Ascending aorta (tissue), 2 donors: ENCODE data around the gene ZMYND11. TPM values are rescaled to one million over a fixed set of nuclear protein-coding genes. Genes with fewer than 3 reads are reported as not detected.
"Not testable (repeated sequence)": the region's sequence is repeated elsewhere in the genome, so short reads cannot be mapped to it uniquely, and the experiment has no call there.

Experiments used
- DNase-seq, 2 donors: peaks; one replicate each; pipeline ENCODE4 v3.0.0-alpha.2; 2019; ENCODE audit warnings: low spot score in 2 of 2
- H3K27ac ChIP-seq, 2 donors: fragments of 200-600 bp; sonication (generic); one replicate each; pipeline ENCODE4 v1.5.1; 2016 to 2017; ENCODE audit warnings: mild to moderate bottlenecking in 1 of 2
- H3K27me3 ChIP-seq: fragments of 200-600 bp; sonication (generic); one replicate; pipeline ENCODE4 v1.5.1; 2017
- H3K36me3 ChIP-seq, 2 donors: fragments of 200-600 bp; sonication (generic); one replicate each; pipeline ENCODE4 v1.5.1; 2016
- H3K4me1 ChIP-seq, 2 donors: fragments of 200-600 bp; sonication (generic); one replicate each; pipeline ENCODE4 v1.5.1; 2016 to 2017; ENCODE audit warnings: mild to moderate bottlenecking in 1 of 2
- H3K4me3 ChIP-seq, 2 donors: fragments of 200-600 bp; sonication (generic); one replicate each; pipeline ENCODE4 v1.5.1; 2016 to 2017; ENCODE audit warnings: mild to moderate bottlenecking in 1 of 2
- H3K9me3 ChIP-seq, 2 donors: fragments of 200-600 bp; sonication (generic); one replicate each; pipeline ENCODE4 v1.5.1; 2016
- CTCF ChIP-seq, 3 experiments: fragments of 200-600 bp in 2 of 3; fragments of 450-650 bp in 1 of 3; sonication (generic) in 2 of 3; IDR thresholded peaks; one replicate each; pipeline ENCODE4 v1.5.1; 2016 to 2019; ENCODE audit warnings: antibody characterized with exemption in 3 of 3, mild to moderate bottlenecking in 1 of 3, moderate library complexity in 1 of 3
- intact Hi-C: fragments of 100-400 bp; cut with DNase I; formaldehyde crosslinking; loops from one replicate; pipeline ENCODE4 v1.15.1; 2023
- total RNA-seq: library from RNA; depleted of rRNA; stranded (reverse); fragments of >200 nt; gene quantifications from one replicate; pipeline ENCODE4 v1.1.0, GENCODE V29; 2016

Gene ZMYND11
- total RNA-seq, 1 donor from 2014 or later: 29.6 TPM

- Histone ChIP-seq H3K9me3 (no peaks in the 10 kb centered on the region), H3K27ac (peak overlapping the region; percentile 65 to 67), H3K36me3 (peaks cover 0 to 16% of the 10 kb centered on the region in 2 donors), H3K4me1 (peaks cover 0 to 8% of the 10 kb centered on the region in 2 donors), H3K27me3 (no peaks in the 10 kb centered on the region), H3K4me3 (peak overlapping the region in 1 of 2 donors; percentile 26)
- no peak for TF ChIP-seq CTCF (IDR thresholded peaks at IDR 0.05)
- no peak for DNase-seq
- intact Hi-C loops: no loop called here
Observed at GRCh38 chr10:297567-297966, 162.3 kb downstream of the ZMYND11 start.

DNA sequence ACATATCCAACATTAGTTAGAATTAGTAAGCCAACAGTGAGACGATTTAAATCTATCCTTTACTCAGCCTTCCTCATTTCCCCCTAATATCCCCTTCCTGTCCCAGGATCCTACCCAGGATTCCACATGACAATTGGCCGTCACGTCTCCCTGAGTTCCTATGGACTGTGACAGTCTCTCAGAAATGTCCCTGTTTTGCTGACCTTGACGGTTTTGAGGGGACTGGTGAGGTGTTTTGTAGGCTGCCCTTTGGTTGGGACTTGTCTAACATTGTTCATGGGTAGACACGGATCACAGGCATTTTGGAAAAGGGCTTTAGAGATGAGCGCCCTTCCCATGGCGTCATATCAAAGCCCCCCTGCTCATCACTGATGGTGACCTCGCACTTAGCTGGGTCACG, 162.8 kb downstream of the ZMYND11 start:
- H3K27me3 ChIP-seq: no peaks in the 10 kb centered on the region
- no peak overlapping the region for H3K4me3 ChIP-seq
- H3K9me3 ChIP-seq: no peaks in the 10 kb centered on the region
- no peak for DNase-seq
- peaks cover 0 to 19% of the 10 kb centered on the region in 2 donors for H3K36me3 ChIP-seq
- peak overlapping the region; percentile 56 to 67 for H3K27ac ChIP-seq
- TF ChIP-seq CTCF (IDR thresholded peaks at IDR 0.05): no peak
- intact Hi-C loops: no loop called here
- peaks cover 0 to 8% of the 10 kb centered on the region in 2 donors for H3K4me1 ChIP-seq

GRCh38 chr10:299512-299911, 164.3 kb downstream of the ZMYND11 start:
- no peak for DNase-seq
- peaks cover 0 to 8% of the 10 kb centered on the region in 2 donors for H3K4me1 ChIP-seq
- no peaks in the 10 kb centered on the region for H3K9me3 ChIP-seq
- no peaks in the 10 kb centered on the region for H3K27me3 ChIP-seq
- H3K4me3 ChIP-seq: no peak overlapping the region
- H3K27ac ChIP-seq: no peak overlapping the region
- peaks cover 0 to 20% of the 10 kb centered on the region in 2 donors for H3K36me3 ChIP-seq
- intact Hi-C loops: no loop called here
- TF ChIP-seq CTCF (IDR thresholded peaks at IDR 0.05): no peak

DNA sequence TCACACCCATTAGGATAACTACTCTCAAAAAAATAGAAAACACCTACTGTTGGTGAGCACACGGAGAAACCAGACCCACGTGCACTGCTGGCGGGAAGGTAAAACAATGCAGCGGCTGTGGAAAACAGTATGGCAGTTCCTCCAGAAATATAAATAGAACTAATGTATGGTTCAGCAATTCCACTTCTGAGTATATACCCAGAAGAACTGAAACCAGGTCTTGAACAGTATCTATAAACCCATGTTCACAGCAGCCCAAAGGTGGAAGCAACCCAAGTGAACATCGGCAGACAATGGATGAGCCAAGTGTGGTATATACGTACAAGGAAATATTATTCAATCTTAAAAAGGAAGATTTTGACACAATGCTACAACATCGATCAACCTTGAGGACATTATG, 164.7 kb downstream of the ZMYND11 start:
- intact Hi-C loops: no loop called here
- peaks cover 0 to 8% of the 10 kb centered on the region in 2 donors for H3K4me1 ChIP-seq
- peaks cover 0 to 22% of the 10 kb centered on the region in 2 donors for H3K36me3 ChIP-seq
- H3K27me3 ChIP-seq: no peaks in the 10 kb centered on the region
- no peaks in the 10 kb centered on the region for H3K9me3 ChIP-seq
- H3K27ac ChIP-seq: no peak overlapping the region
- DNase-seq: no peak
- no peak overlapping the region for H3K4me3 ChIP-seq
- TF ChIP-seq CTCF (IDR thresholded peaks at IDR 0.05): no peak

DNA sequence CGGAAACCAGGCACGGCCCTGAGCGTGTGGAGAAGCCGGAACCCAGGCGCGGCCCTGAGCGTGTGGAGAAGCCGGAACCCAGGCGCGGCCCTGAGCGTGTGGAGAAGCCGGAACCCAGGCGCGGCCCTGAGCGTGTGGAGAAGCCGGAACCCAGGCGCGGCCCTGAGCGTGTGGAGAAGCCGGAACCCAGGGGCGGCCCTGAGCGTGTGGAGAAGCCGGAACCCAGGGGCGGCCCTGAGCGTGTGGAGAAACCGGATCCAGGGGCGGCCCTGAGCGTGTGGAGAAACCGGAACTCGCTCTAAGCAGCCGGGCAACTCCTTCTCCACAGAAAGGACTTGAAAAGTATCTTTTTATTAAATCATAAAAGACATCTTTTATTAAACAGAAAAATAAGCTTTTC, 165.3 kb downstream of the ZMYND11 start:
- peaks cover 0 to 24% of the 10 kb centered on the region in 2 donors for H3K36me3 ChIP-seq
- H3K4me3 ChIP-seq, H3K4me1 ChIP-seq, intact Hi-C loops, DNase-seq, H3K9me3 ChIP-seq, H3K27me3 ChIP-seq, H3K27ac ChIP-seq: not testable (repeated sequence)

GRCh38 chr10:301536-301935, 166.3 kb downstream of the ZMYND11 start:
- no peak overlapping the region for H3K4me3 ChIP-seq
- no peak for TF ChIP-seq CTCF (IDR thresholded peaks at IDR 0.05)
- intact Hi-C loops: no loop called here

More at GRCh38 chr10:301536-301935, 166.3 kb downstream of the ZMYND11 start:
- Histone ChIP-seq H3K36me3 (peaks cover under 1 to 24% of the 10 kb centered on the region in 2 donors), H3K9me3 (no peaks in the 10 kb centered on the region), H3K27me3 (no peaks in the 10 kb centered on the region), H3K27ac (no peak overlapping the region), H3K4me1 (peaks cover 0 to 8% of the 10 kb centered on the region in 2 donors)
- DNase-seq: no peak

Other genes starting within 250 kb of the ZMYND11 start
- gene TUBB8, start 86.2 kb upstream of the ZMYND11 start, total RNA-seq: not detected